AML-193 (cell line): Measurements from ENCODE around the gene FBXO31.
"Not testable (repeated sequence)": the region's sequence is repeated elsewhere in the genome, so short reads cannot be mapped to it uniquely, and the experiment has no call there.

ENCODE experiments used
- DNase-seq, 2 experiments: peaks; one replicate each; lab custom pipeline; 2025; lab: John Stamatoyannopoulos, UW

Gene FBXO31

DNA sequence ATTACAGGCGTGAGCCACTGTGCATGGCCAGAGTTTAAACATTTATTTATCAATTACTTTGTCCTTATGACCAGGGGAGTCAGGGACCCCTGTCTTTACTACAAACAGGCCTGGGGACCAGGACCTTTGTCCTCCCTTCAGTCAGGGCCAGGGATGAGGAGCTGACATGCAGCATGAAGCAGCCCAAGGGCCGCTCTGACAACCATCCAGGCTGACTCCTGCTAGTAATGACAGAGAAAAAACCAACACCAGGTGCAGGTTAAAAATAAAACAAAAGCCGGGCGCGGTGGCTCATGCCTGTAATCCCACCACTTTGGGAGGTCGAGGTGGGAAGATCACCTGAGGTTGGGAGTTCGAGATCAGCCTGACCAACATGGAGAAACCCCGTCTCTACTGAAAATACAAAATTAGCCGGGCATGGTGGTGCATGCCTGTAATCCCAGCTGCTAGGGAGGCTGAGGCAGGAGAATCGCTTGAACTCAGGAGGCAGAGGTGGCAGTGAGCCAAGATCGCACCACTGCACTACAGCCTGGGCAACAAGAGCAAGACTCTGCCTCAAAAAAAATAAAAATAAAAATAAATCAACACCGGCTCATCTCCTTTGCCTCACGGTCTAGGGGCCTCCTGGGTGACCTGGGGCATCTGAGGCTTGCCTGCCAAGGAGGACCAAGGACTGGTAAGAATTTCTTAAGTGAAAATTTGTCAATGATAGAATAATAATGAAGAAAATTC lies 20.6 kb downstream of the FBXO31 start:
- not testable (repeated sequence) for DNase-seq

- no peak for DNase-seq
These were observed 21.5 kb downstream of the FBXO31 start for GRCh38 chr16:87361916-87362619.

- no peak for DNase-seq
These were observed 22.5 kb downstream of the FBXO31 start for GRCh38 chr16:87360862-87361610.

- no peak for DNase-seq
These were observed 24.5 kb downstream of the FBXO31 start for GRCh38 chr16:87359121-87359520.

GRCh38 chr16:87358696-87359095 lies 24.9 kb downstream of the FBXO31 start:
- no peak for DNase-seq

DNA sequence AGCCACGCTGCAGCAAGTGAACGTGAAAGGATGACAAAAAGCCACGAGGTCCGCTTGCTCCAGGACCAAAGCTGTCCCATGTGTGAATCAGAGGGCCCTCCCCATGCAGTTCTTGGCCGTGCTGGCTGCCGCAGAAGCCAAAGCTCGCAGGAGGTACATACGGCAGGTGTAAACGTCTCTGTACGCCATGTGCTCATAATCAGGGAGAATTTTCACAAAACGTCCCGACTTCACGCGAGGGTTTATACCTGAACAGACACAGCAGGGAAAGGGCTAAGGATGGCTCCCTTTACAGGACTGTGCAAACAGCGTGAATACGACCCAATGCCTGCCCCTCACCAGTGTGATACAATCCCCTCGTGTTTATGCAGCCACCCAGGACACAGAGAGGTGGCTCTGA lies 25.3 kb downstream of the FBXO31 start:
- DNase-seq, result no peak

- DNase-seq, result no peak
These were observed 27.1 kb downstream of the FBXO31 start for GRCh38 chr16:87356491-87356853.

DNA sequence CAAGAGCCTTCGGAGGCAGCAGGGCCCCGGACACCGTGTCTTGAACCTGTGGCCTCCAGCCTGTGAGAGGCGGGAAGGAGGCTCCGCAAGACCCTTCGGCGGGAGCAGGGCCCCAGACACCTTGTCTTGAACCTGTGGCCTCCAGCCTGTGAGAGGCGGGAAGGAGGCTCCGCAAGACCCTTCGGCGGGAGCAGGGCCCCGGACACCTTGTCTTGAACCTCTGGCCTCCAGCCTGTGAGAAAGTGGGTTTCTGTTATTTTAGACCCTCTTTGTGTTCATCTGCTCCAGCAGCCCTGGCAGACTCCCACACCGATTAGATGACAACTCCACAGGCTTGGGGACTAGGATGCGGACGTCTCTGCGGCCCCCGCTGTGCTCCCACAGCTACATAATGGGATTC lies 30.0 kb downstream of the FBXO31 start:
- DNase-seq, result no peak

DNA sequence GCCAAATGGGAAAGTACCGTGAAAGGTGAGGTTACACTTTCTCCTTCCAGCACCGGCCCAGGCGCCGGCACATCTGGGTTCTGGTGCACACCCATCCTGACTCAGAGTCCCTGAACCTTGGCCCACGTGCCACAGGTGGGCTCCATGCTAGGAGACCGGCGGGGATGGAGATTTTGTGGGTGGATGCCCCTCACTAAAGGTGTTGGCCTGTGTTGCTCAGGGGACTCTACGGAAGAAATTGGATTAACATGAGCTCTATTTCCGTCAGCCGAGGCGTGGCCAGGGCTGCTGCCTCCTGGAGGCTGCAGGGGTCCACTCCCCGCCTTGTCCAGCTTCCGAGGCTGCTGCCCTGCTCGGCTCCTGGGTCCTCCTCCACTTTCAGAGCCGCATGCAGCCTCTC lies 30.8 kb downstream of the FBXO31 start:
- no peak for DNase-seq

DNA sequence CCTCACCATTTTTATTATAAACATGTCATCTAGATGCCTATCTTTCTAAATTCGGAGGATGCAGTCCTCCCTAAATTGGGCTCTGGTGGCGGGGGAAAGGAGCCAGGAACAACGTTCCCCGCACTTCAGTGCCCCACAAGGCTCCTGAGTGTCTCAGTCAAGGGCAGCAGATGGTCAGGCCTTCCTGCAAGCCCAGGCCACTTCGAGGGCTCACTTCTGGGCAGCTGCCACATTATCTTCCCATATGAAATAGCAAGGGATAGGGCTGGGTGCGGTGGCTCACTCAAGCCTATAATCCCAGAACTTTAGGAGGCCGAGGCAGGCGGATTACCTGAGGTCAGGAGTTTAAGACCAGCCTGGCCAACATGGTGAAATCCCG lies 32.3 kb downstream of the FBXO31 start:
- DNase-seq, result no peak

DNA sequence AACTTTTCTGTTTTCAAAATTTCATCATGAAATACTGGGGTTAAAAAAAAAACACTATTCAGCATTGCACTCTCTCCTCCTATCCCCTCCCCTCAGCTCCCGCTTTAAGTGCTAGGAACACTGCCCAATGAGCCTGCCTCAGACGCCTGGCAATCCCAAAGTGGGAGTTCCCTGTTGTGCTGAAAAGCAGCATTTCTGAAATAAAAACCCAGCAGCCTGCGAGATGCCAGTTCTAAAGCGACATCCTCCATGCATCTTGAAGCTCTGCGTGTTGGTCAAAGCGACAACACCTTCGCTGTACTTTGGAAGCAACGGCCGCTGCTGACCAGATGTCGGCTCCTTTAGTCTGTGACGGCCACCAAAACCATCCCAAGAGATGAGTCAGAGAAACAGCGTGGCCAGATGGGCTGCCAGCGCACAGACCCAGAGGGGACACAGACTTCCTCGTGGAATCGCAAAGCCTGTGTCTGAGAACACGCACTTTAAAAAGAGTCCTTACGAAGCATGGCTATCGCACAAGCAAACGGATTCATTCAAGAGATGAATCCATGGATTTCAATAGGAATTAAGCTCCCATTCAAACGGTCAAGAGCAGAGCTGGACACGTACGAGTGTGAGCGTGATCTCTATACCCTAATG lies 32.8 kb downstream of the FBXO31 start:
- no peak for DNase-seq

GRCh38 chr16:87350031-87350430 lies 33.5 kb downstream of the FBXO31 start:
- no peak for DNase-seq

DNA sequence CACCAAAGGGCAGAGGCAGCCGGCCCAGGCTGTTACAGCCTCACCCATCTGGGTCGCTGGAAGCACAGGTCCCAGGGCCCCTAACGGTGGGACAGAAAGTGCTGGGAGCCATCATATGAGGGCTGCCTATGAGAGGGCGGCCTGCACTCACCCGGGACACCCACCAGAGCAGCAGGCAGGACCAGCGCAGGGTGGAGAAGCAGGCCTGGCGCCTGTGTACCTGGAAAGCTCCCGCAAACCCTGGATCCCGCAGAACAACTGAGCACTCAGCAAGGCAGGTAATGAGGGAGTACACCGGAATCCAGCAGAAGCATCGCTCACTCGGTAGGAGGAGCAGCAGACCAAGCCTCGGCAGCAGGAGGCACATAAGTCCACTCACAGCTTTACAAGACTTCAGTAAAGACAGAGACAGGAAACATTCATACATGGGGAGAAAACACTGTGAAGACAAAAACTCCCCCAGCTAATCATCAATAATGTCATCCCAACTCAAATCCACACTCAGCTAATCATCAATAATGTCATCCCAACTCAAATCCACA lies 34.9 kb downstream of the FBXO31 start:
- DNase-seq, result no peak

- no peak for DNase-seq
These were observed 35.5 kb downstream of the FBXO31 start for GRCh38 chr16:87347932-87348615.

- DNase-seq, result no peak
These were observed 37.0 kb downstream of the FBXO31 start for GRCh38 chr16:87346517-87347060.

- DNase-seq, result no peak
These were observed 37.7 kb downstream of the FBXO31 start for GRCh38 chr16:87345726-87346424.

GRCh38 chr16:87344931-87345631 lies 38.5 kb downstream of the FBXO31 start:
- DNase-seq, result no peak

GRCh38 chr16:87344165-87344930 lies 39.2 kb downstream of the FBXO31 start:
- no peak for DNase-seq

DNA sequence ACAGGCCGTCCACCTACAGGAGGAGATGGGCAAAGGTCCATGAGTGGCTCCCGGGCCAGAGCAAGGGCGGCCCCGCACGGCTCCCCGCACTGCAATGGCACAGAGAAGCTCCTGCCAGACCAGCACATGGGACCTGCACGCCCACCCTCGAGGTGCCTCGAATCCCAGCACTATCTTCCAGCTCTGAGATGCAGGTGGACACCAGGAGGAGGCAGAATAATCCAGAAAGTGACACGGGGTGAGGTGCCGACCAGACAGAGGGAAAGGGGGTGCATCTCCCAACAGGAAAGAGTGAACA lies 39.9 kb downstream of the FBXO31 start:
- no peak for DNase-seq
